ENCODE data around the gene DOCK11.

DOCK11 gene

GRCh38 chrX:118502161-118502789, 6.7 kb downstream of the DOCK11 start:
- DNase-seq = no peak

GRCh38 chrX:118503260-118504041, 7.8 kb downstream of the DOCK11 start:
- no peak for DNase-seq

GRCh38 chrX:118504581-118504980, 9.0 kb downstream of the DOCK11 start:
- no peak for DNase-seq

- no peak for DNase-seq
Measured at GRCh38 chrX:118506805-118507480, 11.3 kb downstream of the DOCK11 start.

- no peak for DNase-seq
Measured at GRCh38 chrX:118507766-118508165, 12.2 kb downstream of the DOCK11 start.

- DNase-seq = no peak
Measured at GRCh38 chrX:118508221-118508620, 12.6 kb downstream of the DOCK11 start.

GRCh38 chrX:118508635-118509034, 13.0 kb downstream of the DOCK11 start:
- DNase-seq = no peak

- DNase-seq = peak; percentile 56
Measured at GRCh38 chrX:118510111-118510510, 14.5 kb downstream of the DOCK11 start.

- no peak for DNase-seq
Measured at GRCh38 chrX:118513120-118513898, 17.7 kb downstream of the DOCK11 start.

- DNase-seq = no peak
Measured at GRCh38 chrX:118519411-118520215, 24.0 kb downstream of the DOCK11 start.

GRCh38 chrX:118520216-118521206, 24.9 kb downstream of the DOCK11 start:
- peak; percentile 27 for DNase-seq

- no peak for DNase-seq
Measured at GRCh38 chrX:118521435-118521834, 25.8 kb downstream of the DOCK11 start.

- no peak for DNase-seq
Measured at GRCh38 chrX:118522230-118522926, 26.8 kb downstream of the DOCK11 start.

GRCh38 chrX:118523920-118524319, 28.3 kb downstream of the DOCK11 start:
- no peak for DNase-seq

GRCh38 chrX:118524344-118524743, 28.7 kb downstream of the DOCK11 start:
- no peak for DNase-seq

GRCh38 chrX:118525174-118525730, 29.6 kb downstream of the DOCK11 start:
- peak; percentile 52 for DNase-seq

- no peak for DNase-seq
Measured at GRCh38 chrX:118526149-118526548, 30.5 kb downstream of the DOCK11 start.

GRCh38 chrX:118528071-118528737, 32.6 kb downstream of the DOCK11 start:
- DNase-seq = peak; percentile 62

GRCh38 chrX:118530219-118530911, 34.8 kb downstream of the DOCK11 start:
- DNase-seq = peak; percentile 68
